ENCODE results near the gene BATF. TPM values are rescaled to one million over a fixed set of nuclear protein-coding genes. Genes with fewer than 3 reads are reported as not detected.

The BATF gene
- total RNA-seq, 1 donor from 2014 or later, result not detected

DNA sequence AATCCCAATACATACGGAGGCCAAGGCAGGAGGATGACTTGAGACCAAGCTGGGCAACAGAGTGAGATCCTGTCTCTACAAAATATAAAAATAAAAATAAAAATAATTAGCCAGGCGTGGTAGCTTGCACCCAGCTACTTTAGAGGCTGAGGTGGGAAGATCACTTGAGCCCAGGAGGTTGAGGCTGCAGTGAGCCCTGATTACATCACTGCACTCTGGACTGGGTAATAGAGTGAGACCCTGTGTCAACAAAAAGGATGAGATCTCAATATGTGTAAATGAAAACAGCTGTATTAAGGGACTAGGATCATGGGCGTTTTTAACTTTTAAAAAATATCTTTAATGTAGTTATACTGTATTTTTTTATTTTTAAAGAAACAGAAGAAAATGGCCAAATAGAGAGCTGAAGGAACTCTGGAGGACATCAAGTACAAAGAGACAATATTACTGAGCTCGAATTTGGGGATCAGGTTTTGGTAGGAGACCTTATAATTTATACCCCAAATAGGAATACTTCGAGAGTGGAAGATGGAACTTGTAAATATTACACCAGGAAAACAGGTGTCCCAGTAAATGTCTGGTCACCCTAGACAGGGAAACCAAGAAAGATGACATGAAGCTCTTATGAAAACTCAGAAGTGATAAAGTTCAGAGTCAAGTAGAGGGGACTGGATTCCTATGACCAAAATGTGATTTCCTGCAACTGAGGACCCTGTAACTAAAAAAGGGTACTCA is 13.1 kb downstream of the BATF start:
- TF ChIP-seq, protein P1, sequence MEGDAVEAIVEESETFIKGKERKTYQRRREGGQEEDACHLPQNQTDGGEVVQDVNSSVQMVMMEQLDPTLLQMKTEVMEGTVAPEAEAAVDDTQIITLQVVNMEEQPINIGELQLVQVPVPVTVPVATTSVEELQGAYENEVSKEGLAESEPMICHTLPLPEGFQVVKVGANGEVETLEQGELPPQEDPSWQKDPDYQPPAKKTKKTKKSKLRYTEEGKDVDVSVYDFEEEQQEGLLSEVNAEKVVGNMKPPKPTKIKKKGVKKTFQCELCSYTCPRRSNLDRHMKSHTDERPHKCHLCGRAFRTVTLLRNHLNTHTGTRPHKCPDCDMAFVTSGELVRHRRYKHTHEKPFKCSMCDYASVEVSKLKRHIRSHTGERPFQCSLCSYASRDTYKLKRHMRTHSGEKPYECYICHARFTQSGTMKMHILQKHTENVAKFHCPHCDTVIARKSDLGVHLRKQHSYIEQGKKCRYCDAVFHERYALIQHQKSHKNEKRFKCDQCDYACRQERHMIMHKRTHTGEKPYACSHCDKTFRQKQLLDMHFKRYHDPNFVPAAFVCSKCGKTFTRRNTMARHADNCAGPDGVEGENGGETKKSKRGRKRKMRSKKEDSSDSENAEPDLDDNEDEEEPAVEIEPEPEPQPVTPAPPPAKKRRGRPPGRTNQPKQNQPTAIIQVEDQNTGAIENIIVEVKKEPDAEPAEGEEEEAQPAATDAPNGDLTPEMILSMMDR (conservative IDR thresholded peaks at IDR 0.05), result no peak
- no peaks in the 10 kb centered on the region for H3K9me3 Mint-ChIP-seq
- no peaks in the 10 kb centered on the region for H3K27me3 Mint-ChIP-seq (ENCODE audit: low read depth)
- no peaks in the 10 kb centered on the region for H3K36me3 Mint-ChIP-seq (ENCODE audit: low read depth)
- no peak overlapping the region for H3K27ac Mint-ChIP-seq (ENCODE audit: unreplicated experiment)
- DNase-seq (ENCODE audit: low read depth, low spot score), result no peak
- H3K4me3 Mint-ChIP-seq, result no peak overlapping the region
- peaks cover 12% of the 10 kb centered on the region for H3K4me1 Mint-ChIP-seq

DNA sequence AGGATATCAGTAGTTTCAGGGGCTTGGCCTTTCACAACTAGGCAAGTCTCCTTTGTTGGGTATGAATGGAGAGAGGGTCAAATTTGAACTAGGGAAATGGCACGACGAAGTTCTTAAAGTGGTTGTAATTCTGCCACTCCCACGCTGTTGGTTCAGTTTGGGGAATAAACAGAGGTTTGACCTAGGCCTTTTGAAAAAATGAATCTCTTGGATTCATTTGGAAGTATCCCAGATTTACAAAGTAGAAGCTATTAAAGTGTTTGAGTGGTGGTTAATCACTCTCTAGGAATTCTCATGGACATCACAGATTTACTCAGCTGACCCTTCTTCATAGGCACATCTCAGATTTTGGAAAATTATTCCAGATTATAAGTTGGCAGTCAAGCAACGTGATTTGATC is 14.8 kb downstream of the BATF start:
- H3K36me3 Mint-ChIP-seq (ENCODE audit: low read depth), result no peaks in the 10 kb centered on the region
- H3K27me3 Mint-ChIP-seq (ENCODE audit: low read depth), result no peaks in the 10 kb centered on the region

DNA sequence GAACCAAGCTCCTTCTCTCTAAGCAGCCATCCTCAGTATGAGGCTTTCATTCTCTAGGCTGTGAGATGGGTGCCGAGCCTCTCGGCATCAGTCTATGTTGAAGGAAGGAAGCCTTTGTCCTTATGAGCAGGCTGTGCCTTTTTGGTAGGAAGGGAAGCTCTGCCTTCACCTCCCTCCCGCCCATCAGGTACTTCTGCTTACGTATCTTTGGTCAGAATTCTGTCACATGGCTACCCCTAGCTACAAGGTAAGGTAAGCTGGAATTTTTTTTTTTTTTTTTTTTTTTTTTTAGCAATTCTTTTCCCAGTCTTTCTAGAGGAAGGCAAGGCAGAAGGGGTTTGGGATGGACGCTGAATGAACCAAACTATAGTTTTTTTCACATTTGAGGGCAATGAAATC is 16.9 kb downstream of the BATF start:
- no peak for DNase-seq (ENCODE audit: low read depth, low spot score)
- H3K4me1 Mint-ChIP-seq, result peaks cover 12% of the 10 kb centered on the region
- H3K27ac Mint-ChIP-seq (ENCODE audit: unreplicated experiment), result no peak overlapping the region
- no peaks in the 10 kb centered on the region for H3K9me3 Mint-ChIP-seq
- TF ChIP-seq, protein P1 (conservative IDR thresholded peaks at IDR 0.05), result no peak
- no peaks in the 10 kb centered on the region for H3K36me3 Mint-ChIP-seq (ENCODE audit: low read depth)
- no peak overlapping the region for H3K4me3 Mint-ChIP-seq
- H3K27me3 Mint-ChIP-seq (ENCODE audit: low read depth), result no peaks in the 10 kb centered on the region

More for the DNA sequence above, 14.8 kb downstream of the BATF start:
- no peak overlapping the region for H3K27ac Mint-ChIP-seq (ENCODE audit: unreplicated experiment)
- H3K4me1 Mint-ChIP-seq, result peaks cover 12% of the 10 kb centered on the region
- H3K4me3 Mint-ChIP-seq, result no peak overlapping the region
- TF ChIP-seq, protein P1 (conservative IDR thresholded peaks at IDR 0.05), result no peak
- DNase-seq (ENCODE audit: low read depth, low spot score), result no peak
- H3K9me3 Mint-ChIP-seq, result no peaks in the 10 kb centered on the region

DNA sequence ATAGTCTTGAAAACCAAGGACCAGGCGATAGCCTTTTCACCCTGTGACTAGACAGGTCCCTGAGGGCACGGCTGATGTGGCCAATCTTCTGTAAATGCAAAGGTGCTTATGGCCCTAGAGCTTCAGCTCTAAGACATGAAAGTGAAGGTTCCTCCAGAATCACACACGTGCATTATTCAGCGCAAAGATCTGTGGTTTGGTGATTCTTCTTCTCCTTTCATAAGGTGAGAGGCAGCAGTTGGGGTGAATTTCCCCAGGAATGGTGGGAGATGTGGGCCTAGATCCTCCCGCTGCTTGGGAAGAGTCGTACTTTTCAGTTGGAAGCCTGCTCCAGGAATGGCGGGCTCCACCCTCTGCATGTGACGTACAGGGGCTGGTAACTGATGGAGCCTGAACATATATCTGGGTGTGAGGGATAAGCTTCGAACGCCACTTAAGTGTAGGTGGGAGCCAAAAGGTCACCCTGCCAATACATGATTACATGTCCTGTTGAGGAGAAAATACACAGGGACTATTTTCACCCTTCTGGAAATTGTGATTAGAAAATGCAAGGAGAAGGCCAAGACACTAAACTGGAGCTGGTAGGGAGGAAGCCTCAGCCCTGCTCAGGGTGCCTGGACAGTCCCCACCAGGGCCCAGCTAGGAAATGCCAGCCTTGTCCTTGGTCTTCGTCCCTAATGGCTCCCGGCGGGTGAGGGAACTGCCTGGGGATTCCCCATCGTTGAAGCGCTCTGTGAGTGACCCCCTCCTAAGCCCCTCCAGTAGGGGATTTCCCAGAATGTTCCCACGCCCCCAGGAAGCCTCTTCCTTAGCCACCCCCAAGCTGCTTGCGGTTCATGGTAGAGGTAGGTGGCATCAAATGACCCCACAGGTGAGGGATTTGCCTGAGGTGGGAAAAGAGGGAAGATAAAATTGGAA is 17.6 kb downstream of the BATF start:
- Mint-ChIP-seq H3K27me3 (ENCODE audit: low read depth) (no peaks in the 10 kb centered on the region), H3K9me3 (no peaks in the 10 kb centered on the region), H3K4me1 (peaks cover 12% of the 10 kb centered on the region), H3K27ac (ENCODE audit: unreplicated experiment) (no peak overlapping the region), H3K36me3 (ENCODE audit: low read depth) (no peaks in the 10 kb centered on the region), H3K4me3 (no peak overlapping the region)
- TF ChIP-seq, protein P1 (conservative IDR thresholded peaks at IDR 0.05), result no peak
- no peak for DNase-seq (ENCODE audit: low read depth, low spot score)

DNA sequence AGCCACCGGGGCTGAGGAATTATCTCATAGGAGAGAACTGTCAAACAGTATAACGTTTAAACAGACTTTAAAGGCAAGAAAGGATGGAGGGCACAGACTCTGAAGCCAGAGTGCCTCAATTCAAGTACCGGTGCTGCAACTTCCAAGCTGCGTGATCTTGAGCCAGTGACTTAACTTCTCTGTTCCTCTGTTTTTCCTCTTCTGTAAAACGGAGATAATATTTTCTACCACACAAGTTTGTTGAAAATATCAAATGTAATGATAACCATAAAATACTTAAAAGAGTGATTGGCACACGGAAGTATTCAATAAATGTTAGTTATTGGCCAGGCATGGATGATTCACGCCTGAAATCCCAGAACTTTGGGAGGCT is 18.2 kb downstream of the BATF start:
- Mint-ChIP-seq H3K27me3 (ENCODE audit: low read depth) (no peaks in the 10 kb centered on the region), H3K27ac (ENCODE audit: unreplicated experiment) (no peak overlapping the region), H3K4me3 (no peak overlapping the region), H3K9me3 (no peaks in the 10 kb centered on the region), H3K4me1 (peaks cover 12% of the 10 kb centered on the region), H3K36me3 (ENCODE audit: low read depth) (no peaks in the 10 kb centered on the region)
- no peak for DNase-seq (ENCODE audit: low read depth, low spot score)
- TF ChIP-seq, protein P1 (conservative IDR thresholded peaks at IDR 0.05), result no peak
